Nephron progenitor cell (in vitro differentiated cells): Measurements from ENCODE around the gene NLGN1.

Experiments used
- DNase-seq: peaks from one replicate; pipeline ENCODE4 v3.0.0; 2021
- H3K27ac Mint-ChIP-seq: 2 replicates; pipeline ENCODE4 v1.8.0; 2021; ENCODE audit warnings: mild to moderate bottlenecking, moderate library complexity, mixed read lengths
- H3K27me3 Mint-ChIP-seq: 2 replicates; pipeline ENCODE4 v1.8.0; 2021; ENCODE audit warnings: mild to moderate bottlenecking, low read depth, mixed read lengths; ENCODE audit not compliant: poor library complexity
- H3K36me3 Mint-ChIP-seq: 2 replicates; pipeline ENCODE4 v1.8.0; 2021; ENCODE audit warnings: low read depth, mixed read lengths
- H3K4me1 Mint-ChIP-seq: 2 replicates; pipeline ENCODE4 v1.8.0; 2021; ENCODE audit warnings: mixed read lengths
- H3K4me3 Mint-ChIP-seq: 2 replicates; pipeline ENCODE4 v1.8.0; 2021; ENCODE audit warnings: mild to moderate bottlenecking, moderate library complexity, mixed read lengths
- H3K9me3 Mint-ChIP-seq: 2 replicates; pipeline ENCODE4 v1.8.0; 2021; ENCODE audit warnings: mild to moderate bottlenecking, moderate library complexity, mixed read lengths
- TF ChIP-seq, protein P1 (sequence below): fragments of 200-600 bp; sonication (generic); IDR thresholded peaks from 2 replicates; pipeline ENCODE4 v1.5.0; 2021; ENCODE audit warnings: antibody characterized with exemption

The NLGN1 gene

DNA sequence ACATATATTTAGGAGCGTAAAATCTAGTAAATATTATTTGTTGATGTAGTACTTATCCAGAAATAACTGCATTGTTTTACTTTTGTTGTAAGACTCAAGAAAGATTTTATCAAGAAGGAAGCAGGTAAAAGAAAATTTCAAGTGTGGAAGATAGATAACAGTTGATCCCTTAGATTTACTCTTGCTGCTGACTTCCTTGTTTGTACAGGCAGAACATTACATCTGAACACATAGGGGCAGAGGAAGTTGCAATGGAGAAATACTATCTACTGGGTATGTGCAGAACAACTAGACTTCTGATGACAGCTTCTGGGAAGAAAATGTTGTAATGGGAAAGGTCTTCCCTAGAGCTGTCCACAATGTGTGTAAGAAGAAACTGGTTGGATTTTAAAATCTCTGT, 350.6 kb downstream of the NLGN1 start:
- Mint-ChIP-seq H3K27ac (no peak overlapping the region), H3K9me3 (no peaks in the 10 kb centered on the region), H3K27me3 (no peaks in the 10 kb centered on the region), H3K4me1 (no peaks in the 10 kb centered on the region), H3K36me3 (no peaks in the 10 kb centered on the region), H3K4me3 (no peak overlapping the region)
- TF ChIP-seq, protein P1, sequence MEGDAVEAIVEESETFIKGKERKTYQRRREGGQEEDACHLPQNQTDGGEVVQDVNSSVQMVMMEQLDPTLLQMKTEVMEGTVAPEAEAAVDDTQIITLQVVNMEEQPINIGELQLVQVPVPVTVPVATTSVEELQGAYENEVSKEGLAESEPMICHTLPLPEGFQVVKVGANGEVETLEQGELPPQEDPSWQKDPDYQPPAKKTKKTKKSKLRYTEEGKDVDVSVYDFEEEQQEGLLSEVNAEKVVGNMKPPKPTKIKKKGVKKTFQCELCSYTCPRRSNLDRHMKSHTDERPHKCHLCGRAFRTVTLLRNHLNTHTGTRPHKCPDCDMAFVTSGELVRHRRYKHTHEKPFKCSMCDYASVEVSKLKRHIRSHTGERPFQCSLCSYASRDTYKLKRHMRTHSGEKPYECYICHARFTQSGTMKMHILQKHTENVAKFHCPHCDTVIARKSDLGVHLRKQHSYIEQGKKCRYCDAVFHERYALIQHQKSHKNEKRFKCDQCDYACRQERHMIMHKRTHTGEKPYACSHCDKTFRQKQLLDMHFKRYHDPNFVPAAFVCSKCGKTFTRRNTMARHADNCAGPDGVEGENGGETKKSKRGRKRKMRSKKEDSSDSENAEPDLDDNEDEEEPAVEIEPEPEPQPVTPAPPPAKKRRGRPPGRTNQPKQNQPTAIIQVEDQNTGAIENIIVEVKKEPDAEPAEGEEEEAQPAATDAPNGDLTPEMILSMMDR: no peak
- DNase-seq: no peak

DNA sequence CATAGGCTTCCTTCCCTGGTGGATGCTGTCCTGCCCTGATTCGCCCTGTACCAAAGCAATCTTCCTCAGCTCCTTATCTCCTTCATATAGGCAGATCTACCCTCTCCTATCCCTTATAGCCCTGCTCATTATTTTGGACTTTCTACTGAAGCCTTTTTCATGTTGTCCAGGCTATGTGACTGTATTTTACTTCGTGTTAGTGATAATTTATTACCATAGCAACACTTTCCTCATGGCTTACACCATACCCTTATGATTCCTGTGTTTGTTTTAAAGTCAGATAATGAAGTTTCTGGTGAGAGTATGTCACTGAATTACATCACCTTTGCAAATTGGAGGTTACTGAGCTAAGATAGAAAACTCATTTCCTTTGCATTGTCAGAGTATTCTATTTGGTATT, 352.6 kb downstream of the NLGN1 start:
- Mint-ChIP-seq H3K4me1 (no peaks in the 10 kb centered on the region), H3K36me3 (no peaks in the 10 kb centered on the region), H3K27me3 (no peaks in the 10 kb centered on the region), H3K9me3 (no peaks in the 10 kb centered on the region), H3K4me3 (no peak overlapping the region), H3K27ac (no peak overlapping the region)
- no peak for DNase-seq
- TF ChIP-seq, protein P1: no peak

DNA sequence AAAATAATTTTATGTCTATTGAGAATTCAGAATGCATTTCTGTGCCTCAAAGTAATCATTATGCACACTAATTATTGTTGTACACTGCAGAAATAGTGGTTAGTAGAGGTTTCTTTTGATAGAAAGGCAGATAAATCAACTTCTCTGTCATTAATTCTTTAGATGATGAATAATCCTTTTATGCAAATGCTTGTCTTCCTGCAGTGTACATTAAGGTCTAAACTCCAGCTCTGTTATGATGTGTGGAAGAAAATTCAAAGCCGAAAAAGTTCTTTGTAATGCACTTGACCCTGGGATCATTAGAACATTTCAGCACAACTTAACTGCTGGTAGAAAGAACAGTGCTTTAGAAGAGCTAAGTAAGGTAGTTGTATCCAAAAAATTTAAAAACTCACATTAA, 353.0 kb downstream of the NLGN1 start:
- H3K4me3 Mint-ChIP-seq: no peak overlapping the region
- H3K36me3 Mint-ChIP-seq: no peaks in the 10 kb centered on the region
- no peaks in the 10 kb centered on the region for H3K27me3 Mint-ChIP-seq
- DNase-seq: no peak
- TF ChIP-seq, protein P1: no peak
- no peaks in the 10 kb centered on the region for H3K9me3 Mint-ChIP-seq
- no peak overlapping the region for H3K27ac Mint-ChIP-seq
- no peaks in the 10 kb centered on the region for H3K4me1 Mint-ChIP-seq

DNA sequence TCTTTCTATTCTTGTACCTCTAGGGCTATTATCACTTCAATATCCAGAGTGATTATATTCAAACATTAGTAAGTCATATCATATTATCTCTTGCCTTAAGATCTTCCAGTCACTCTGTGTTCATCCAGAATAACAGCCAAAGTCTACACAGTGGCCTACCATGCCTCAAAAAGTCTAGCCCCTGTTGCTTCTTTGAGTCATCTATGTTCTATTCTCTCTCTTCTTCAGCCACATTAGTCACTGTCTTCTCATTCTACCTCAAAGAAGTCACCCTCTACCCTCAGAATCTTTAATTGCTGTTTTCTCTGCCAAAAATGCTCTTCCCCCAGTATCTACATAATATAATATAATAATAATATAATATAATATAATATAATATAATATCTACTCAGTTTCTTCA, 356.0 kb downstream of the NLGN1 start:
- no peak overlapping the region for H3K4me3 Mint-ChIP-seq
- H3K27ac Mint-ChIP-seq: no peak overlapping the region
- H3K4me1 Mint-ChIP-seq: no peaks in the 10 kb centered on the region
- no peaks in the 10 kb centered on the region for H3K9me3 Mint-ChIP-seq
- no peak for DNase-seq
- H3K36me3 Mint-ChIP-seq: no peaks in the 10 kb centered on the region
- TF ChIP-seq, protein P1: no peak
- H3K27me3 Mint-ChIP-seq: no peaks in the 10 kb centered on the region

DNA sequence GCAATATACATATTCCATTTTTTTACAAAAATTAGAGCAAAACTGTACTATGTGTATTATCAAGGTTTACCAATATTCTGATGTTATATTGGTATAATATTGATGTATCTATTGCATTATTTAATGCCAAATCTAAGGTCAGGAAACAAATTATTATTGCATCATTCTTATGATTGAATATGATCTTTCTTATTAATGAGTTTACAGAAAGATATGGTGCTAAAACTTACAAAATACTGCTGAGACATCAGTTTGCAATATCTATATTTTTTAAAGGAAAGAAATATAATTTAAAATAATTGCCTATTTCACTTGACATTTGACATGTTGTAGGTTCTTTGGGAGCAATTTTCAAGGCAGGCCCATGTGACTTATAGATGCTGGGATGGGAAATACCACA, 357.6 kb downstream of the NLGN1 start:
- H3K4me3 Mint-ChIP-seq: no peak overlapping the region
- H3K27ac Mint-ChIP-seq: no peak overlapping the region
- no peaks in the 10 kb centered on the region for H3K4me1 Mint-ChIP-seq
- no peak for DNase-seq
- no peaks in the 10 kb centered on the region for H3K27me3 Mint-ChIP-seq
- H3K36me3 Mint-ChIP-seq: no peaks in the 10 kb centered on the region
- TF ChIP-seq, protein P1: no peak
- no peaks in the 10 kb centered on the region for H3K9me3 Mint-ChIP-seq

DNA sequence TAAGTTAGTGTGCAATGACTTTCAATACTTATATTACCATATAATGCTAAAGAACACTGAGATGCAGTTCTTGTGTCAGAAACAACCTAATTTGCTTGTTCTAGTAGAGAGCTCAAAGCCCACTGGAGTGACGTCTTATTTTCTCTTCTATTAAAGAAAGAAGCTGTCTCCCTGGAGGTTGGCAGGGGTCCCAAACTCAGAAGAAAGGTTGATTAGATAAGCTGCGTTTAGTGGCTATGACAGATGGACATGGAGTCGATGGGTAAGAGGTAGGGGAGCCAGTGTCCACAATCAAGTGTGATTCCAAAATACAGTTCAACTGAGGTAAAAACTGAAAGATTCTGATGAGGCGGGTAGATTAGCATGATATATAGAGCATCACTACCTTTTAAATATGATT, 363.6 kb downstream of the NLGN1 start:
- Mint-ChIP-seq H3K36me3 (no peaks in the 10 kb centered on the region), H3K9me3 (no peaks in the 10 kb centered on the region), H3K27me3 (peaks cover 2% of the 10 kb centered on the region), H3K27ac (no peak overlapping the region), H3K4me3 (no peak overlapping the region), H3K4me1 (no peaks in the 10 kb centered on the region)
- TF ChIP-seq, protein P1: no peak
- DNase-seq: no peak
